ENCODE measurements around the gene LRR1.

LRR1 gene

DNA sequence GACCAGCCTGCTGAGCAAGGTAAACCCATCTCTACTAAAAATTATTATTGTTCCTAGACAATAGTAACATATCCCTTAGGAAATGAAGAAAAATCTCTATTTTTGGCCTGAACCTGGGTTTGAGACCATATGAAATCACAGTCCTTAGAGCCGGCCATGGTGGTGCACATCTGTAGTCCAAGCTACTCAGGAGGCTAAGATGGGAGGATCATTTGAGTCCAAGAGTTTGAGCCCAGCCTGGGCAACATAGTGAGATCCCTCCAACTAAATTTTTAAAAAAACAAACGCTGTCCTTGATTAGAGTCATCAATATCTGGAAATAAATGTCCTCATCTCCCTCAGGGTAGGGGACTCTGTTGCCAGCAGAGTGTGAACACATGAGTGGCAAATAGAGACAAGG is 47.2 kb upstream of the LRR1 start:
- TF ChIP-seq FOXP2 (optimal IDR thresholded peaks at IDR 0.05; ENCODE audit: borderline replicate concordance, extremely low read depth, extremely low read length, insufficient read depth): no peak
- TF ChIP-seq TAF1 (IDR thresholded peaks at IDR 0.05; ENCODE audit: borderline replicate concordance, insufficient read depth, low read length): no peak
- no peak for TF ChIP-seq SIN3A (IDR thresholded peaks at IDR 0.05; ENCODE audit: borderline replicate concordance, insufficient read depth, low read length)
- TF ChIP-seq, protein P1, sequence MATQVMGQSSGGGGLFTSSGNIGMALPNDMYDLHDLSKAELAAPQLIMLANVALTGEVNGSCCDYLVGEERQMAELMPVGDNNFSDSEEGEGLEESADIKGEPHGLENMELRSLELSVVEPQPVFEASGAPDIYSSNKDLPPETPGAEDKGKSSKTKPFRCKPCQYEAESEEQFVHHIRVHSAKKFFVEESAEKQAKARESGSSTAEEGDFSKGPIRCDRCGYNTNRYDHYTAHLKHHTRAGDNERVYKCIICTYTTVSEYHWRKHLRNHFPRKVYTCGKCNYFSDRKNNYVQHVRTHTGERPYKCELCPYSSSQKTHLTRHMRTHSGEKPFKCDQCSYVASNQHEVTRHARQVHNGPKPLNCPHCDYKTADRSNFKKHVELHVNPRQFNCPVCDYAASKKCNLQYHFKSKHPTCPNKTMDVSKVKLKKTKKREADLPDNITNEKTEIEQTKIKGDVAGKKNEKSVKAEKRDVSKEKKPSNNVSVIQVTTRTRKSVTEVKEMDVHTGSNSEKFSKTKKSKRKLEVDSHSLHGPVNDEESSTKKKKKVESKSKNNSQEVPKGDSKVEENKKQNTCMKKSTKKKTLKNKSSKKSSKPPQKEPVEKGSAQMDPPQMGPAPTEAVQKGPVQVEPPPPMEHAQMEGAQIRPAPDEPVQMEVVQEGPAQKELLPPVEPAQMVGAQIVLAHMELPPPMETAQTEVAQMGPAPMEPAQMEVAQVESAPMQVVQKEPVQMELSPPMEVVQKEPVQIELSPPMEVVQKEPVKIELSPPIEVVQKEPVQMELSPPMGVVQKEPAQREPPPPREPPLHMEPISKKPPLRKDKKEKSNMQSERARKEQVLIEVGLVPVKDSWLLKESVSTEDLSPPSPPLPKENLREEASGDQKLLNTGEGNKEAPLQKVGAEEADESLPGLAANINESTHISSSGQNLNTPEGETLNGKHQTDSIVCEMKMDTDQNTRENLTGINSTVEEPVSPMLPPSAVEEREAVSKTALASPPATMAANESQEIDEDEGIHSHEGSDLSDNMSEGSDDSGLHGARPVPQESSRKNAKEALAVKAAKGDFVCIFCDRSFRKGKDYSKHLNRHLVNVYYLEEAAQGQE (IDR thresholded peaks at IDR 0.05; ENCODE audit: insufficient read depth in 1 of 2, low read depth in 2 of 2, low read length in 2 of 2): no peak
- TF ChIP-seq POLR2AphosphoS5 (IDR thresholded peaks at IDR 0.05; ENCODE audit: low read depth, low read length): no peak

DNA sequence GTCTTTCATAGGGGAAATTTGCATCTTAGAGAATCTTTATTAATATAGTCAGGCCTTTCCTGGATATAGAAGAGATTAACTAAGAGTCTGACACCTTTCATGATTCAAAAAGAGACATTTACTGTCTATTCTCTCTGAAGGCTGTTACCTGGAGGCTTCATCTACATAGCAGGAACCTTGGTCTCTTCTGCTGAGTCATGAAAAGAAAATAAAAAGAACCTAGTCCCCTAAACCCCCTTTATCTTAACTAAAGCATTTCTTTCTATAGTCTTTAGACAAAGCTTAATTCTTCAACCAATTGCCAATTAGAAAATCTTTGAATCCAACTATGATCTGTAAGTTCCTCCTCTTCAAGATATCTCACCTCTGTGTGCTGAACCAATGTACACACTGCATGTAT is 45.6 kb upstream of the LRR1 start:
- TF ChIP-seq SIN3A (IDR thresholded peaks at IDR 0.05; ENCODE audit: borderline replicate concordance, insufficient read depth, low read length): no peak
- no peak for TF ChIP-seq POLR2AphosphoS5 (IDR thresholded peaks at IDR 0.05; ENCODE audit: low read depth, low read length)
- TF ChIP-seq, protein P1 (IDR thresholded peaks at IDR 0.05; ENCODE audit: insufficient read depth in 1 of 2, low read depth in 2 of 2, low read length in 2 of 2): no peak
- TF ChIP-seq TAF1 (IDR thresholded peaks at IDR 0.05; ENCODE audit: borderline replicate concordance, insufficient read depth, low read length): no peak
- TF ChIP-seq FOXP2 (optimal IDR thresholded peaks at IDR 0.05; ENCODE audit: borderline replicate concordance, extremely low read depth, extremely low read length, insufficient read depth): no peak

DNA sequence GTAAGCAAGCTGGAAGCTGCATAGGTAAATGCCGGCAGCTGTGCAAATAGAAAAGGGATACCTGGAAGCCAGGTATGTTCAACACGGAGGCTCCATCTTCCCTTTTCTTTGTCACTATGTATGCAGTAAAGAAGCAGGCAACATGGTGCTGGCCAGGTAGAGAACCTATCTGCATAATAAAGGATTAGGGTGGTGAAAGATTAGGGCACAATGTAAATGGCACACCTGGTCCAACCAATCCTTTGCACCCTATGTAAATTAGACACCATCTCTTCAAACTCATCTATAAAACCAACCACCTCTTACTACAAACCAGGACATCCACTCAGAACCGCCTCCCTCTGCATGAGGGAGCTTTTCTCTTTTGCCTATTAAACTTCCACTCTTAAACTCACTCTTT is 44.8 kb upstream of the LRR1 start:
- TF ChIP-seq POLR2AphosphoS5 (IDR thresholded peaks at IDR 0.05; ENCODE audit: low read depth, low read length) (no peak), FOXP2 (optimal IDR thresholded peaks at IDR 0.05; ENCODE audit: borderline replicate concordance, extremely low read depth, extremely low read length, insufficient read depth) (no peak), SIN3A (IDR thresholded peaks at IDR 0.05; ENCODE audit: borderline replicate concordance, insufficient read depth, low read length) (no peak), TAF1 (IDR thresholded peaks at IDR 0.05; ENCODE audit: borderline replicate concordance, insufficient read depth, low read length) (no peak)
- TF ChIP-seq, protein P1 (IDR thresholded peaks at IDR 0.05; ENCODE audit: insufficient read depth in 1 of 2, low read depth in 2 of 2, low read length in 2 of 2): no peak

DNA sequence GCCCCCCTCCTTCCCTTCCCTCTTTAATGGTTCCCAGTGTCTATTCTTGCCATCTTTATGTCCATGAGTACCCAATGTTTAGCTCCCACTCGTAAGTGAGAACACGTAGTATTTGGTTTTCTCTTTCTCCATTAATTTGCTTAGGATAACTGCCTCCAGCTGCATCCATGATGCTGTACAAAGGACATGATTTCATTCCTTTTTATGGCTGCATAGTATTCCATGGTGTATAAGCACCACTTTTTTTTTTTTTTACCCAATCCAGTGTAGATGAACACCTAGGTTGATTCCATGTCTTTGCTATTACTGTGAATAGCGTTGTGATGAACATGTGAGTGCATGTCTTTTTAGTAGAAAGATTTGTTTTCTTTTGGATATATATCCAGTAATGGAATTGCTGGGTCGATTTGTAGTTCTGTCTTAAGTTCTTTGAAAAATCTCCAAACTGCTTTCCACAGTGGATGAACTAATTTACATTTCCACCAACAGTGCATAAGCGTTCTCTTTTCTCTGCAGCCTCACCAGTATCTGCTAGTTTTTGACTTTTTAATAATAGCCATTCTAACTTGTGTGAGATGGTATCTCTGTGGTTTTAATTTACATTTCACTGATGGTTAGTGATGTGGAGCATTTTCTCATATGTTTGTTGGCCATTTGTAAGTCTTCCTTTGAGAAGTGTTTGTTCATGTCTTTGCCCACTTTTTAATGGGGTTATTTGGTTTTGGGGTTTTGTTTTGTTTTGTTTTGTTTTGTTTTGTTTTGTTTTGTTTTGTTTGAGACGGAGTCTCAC is 38.6 kb upstream of the LRR1 start:
- TF ChIP-seq POLR2AphosphoS5 (IDR thresholded peaks at IDR 0.05; ENCODE audit: low read depth, low read length) (no peak), SIN3A (IDR thresholded peaks at IDR 0.05; ENCODE audit: borderline replicate concordance, insufficient read depth, low read length) (no peak), TAF1 (IDR thresholded peaks at IDR 0.05; ENCODE audit: borderline replicate concordance, insufficient read depth, low read length) (no peak), FOXP2 (optimal IDR thresholded peaks at IDR 0.05; ENCODE audit: borderline replicate concordance, extremely low read depth, extremely low read length, insufficient read depth) (no peak)
- TF ChIP-seq, protein P1 (IDR thresholded peaks at IDR 0.05; ENCODE audit: insufficient read depth in 1 of 2, low read depth in 2 of 2, low read length in 2 of 2): no peak
